ENCODE measurements around the gene OR4F6. TPM values are rescaled to one million over a fixed set of nuclear protein-coding genes. Genes with fewer than 3 reads are reported as not detected.
"Not testable (repeated sequence)": the region's sequence is repeated elsewhere in the genome, so short reads cannot be mapped to it uniquely, and the experiment has no call there.

The OR4F6 gene, protein sequence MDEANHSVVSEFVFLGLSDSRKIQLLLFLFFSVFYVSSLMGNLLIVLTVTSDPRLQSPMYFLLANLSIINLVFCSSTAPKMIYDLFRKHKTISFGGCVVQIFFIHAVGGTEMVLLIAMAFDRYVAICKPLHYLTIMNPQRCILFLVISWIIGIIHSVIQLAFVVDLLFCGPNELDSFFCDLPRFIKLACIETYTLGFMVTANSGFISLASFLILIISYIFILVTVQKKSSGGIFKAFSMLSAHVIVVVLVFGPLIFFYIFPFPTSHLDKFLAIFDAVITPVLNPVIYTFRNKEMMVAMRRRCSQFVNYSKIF
- not detected for total RNA-seq

DNA sequence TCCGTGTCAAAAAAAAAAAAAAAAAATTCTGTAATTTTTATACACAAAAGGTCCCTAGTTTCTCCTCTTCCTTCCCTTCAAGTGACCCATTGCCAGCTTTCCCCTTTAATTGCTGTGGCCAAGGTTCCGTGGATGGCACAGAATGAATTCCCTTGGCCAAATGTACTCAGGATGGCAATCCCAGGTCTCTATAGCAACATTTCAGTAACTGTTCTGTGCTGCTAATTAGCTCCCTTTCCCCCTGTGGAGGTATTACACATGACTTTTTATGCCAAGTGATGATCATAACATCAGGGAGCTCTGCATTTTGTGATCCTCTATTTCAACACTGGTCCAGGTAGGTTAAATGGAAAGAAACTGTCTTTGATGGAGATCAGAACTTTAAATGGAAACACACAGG, at the start of gene OR4F6:
OR4F6 (plus strand) TSS at position 301 of the 400 bp plus-strand sequence. CDS start 2,211 bp downstream, outside the sequence.
- Histone ChIP-seq H3K36me3 (no peaks in the 10 kb centered on the region), H3K27me3 (peaks cover 3% of the 10 kb centered on the region), H3K9me3 (no peaks in the 10 kb centered on the region), H3K27ac (no peak within 1 kb of the TSS), H3K4me1 (no peaks in the 10 kb centered on the region), H3K4me3 (no peak within 1 kb of the TSS)
- TF ChIP-seq POLR2A (IDR thresholded peaks at IDR 0.05), result no peak
- no peak for TF ChIP-seq POLR2AphosphoS5 (IDR thresholded peaks at IDR 0.05)
- TF ChIP-seq, protein P1, sequence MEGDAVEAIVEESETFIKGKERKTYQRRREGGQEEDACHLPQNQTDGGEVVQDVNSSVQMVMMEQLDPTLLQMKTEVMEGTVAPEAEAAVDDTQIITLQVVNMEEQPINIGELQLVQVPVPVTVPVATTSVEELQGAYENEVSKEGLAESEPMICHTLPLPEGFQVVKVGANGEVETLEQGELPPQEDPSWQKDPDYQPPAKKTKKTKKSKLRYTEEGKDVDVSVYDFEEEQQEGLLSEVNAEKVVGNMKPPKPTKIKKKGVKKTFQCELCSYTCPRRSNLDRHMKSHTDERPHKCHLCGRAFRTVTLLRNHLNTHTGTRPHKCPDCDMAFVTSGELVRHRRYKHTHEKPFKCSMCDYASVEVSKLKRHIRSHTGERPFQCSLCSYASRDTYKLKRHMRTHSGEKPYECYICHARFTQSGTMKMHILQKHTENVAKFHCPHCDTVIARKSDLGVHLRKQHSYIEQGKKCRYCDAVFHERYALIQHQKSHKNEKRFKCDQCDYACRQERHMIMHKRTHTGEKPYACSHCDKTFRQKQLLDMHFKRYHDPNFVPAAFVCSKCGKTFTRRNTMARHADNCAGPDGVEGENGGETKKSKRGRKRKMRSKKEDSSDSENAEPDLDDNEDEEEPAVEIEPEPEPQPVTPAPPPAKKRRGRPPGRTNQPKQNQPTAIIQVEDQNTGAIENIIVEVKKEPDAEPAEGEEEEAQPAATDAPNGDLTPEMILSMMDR (IDR thresholded peaks at IDR 0.05), result no peak
- TF ChIP-seq EP300 (IDR thresholded peaks at IDR 0.05), result no peak
- whole genome bisulfite sequencing, result 86% methylated on average over 2 of the region's 2 CpGs
- DNase-seq (ENCODE audit: low spot score in 2 of 2), result no peak

DNA sequence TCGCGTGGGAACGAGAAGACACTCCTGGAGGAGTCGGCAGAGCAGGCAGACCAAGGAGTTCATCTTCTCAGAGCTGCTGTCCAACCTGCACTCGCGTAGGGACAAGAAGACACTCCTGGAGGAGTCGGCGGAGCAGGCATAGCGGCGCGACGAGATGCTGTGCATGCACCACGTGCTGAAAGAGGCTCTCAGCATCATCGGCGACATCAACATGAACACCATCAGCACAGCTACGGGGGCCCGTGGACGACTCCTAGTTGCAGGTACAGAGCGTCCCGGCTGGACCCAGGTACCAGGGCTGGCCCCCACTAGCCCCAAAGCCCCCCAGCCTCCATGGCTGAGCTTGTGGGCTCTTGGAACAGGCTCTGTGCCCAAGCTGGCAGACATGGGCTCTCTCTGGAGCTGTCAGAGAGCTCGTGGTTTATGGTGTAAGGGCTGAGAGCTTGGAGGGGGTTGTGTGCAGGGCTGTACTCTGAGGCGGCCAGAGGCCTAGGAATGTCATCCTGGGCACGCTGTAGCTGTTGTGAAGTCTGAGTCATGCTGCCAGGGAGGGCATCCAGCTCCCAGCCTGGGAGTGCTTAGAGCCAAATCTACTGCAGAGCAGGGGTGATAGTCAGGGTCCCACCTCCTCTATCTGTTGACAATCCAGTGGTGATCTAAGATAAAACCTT, 38.5 kb upstream of the OR4F6 start:
- H3K27me3 ChIP-seq; H3K27ac ChIP-seq; DNase-seq (ENCODE audit: low spot score in 2 of 2); H3K4me3 ChIP-seq; H3K36me3 ChIP-seq; H3K9me3 ChIP-seq; H3K4me1 ChIP-seq: not testable (repeated sequence)
- WGBS, result 86% methylated on average over 14 of the region's 23 CpGs

DNA sequence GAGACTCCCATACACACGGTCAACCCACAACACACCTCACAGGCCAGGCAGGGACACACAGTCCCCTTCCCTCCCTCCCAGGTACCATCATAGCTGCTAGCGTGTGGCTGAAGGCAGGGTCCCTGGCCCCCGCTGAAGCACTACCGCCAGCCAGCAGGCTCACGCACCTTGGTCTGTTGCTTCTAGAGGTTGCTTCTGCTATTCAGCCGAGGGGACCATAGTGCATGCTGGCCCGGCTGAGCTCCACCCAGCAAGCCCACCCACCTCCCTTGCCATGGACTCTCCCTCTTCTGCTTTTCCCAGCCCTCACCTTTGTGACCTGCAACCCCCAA, 38.0 kb upstream of the OR4F6 start:
- not testable (repeated sequence) for H3K4me3 ChIP-seq; H3K4me1 ChIP-seq; H3K9me3 ChIP-seq; H3K27ac ChIP-seq; H3K27me3 ChIP-seq; DNase-seq (ENCODE audit: low spot score in 2 of 2); H3K36me3 ChIP-seq
- 86% methylated on average over 6 of the region's 7 CpGs for WGBS

DNA sequence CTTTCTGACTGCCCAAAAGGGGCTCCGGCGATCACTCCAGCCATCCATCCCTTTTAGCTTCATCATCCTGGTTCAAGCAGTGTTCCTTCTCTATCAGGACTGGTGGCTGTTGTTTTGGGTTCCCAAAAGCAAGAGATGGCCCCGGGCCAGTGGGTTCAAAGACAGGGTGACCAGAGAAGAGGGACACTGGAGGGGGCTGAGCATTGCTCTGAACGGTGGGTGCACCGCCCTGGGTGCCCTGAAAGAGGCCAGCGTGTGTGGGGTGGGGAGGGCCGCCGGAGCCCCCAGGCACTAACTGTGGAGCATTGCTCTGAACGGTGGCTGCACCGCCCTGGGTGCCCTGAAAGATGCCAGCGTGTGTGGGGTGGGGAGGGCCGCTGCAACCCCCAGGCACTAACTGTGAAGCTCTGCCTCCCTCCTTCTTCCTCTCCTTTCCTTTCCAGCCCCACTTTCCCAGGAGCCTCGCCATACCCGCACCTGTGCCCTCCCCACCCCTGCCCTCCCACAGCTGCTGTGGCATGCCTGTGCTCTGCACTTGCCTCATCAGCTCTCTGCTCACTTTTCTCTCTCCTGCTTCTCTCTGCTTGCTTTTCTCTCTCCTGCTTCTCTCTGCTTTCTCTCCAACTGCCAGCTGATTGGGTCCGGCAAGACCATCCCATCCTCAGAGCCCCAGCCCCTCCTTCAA, 37.4 kb upstream of the OR4F6 start:
- Histone ChIP-seq H3K9me3 (no peaks in the 10 kb centered on the region), H3K4me3 (no peak overlapping the region), H3K4me1 (no peaks in the 10 kb centered on the region), H3K27me3 (no peaks in the 10 kb centered on the region), H3K36me3 (no peaks in the 10 kb centered on the region), H3K27ac (no peak overlapping the region)
- WGBS, result 94% methylated on average over 15 of the region's 15 CpGs
- TF ChIP-seq POLR2A (IDR thresholded peaks at IDR 0.05) (no peak), EP300 (IDR thresholded peaks at IDR 0.05) (no peak), POLR2AphosphoS5 (IDR thresholded peaks at IDR 0.05) (no peak)
- TF ChIP-seq, protein P1 (IDR thresholded peaks at IDR 0.05), result no peak
- no peak for DNase-seq (ENCODE audit: low spot score in 2 of 2)

DNA sequence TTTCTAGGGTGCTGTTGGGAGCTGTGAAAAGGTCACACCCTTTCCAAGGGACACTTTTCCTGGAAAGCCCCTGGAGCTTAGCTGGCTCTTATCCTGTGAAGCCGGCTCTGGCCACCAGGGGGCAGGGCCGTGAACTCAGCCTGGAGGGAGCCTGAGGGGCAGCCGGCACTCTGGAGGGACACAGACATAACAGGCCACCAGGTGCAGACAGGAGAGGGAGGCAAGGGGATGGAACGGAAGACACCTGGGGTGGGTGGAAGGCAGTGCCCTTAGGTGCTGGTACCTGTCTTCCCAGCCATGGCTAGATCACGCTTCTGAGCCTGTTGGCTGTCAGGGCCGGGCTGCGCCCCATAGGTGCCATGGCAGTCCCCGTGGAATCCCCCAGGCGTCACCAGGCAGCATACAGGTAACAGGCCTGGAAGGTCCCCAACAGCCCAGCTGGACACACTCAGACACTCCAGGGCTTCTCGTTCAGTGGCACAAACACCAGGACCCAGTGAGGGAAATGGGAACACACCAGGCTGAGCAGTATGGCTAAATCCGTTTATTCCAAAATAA, 36.1 kb upstream of the OR4F6 start:
- not testable (repeated sequence) for H3K27me3 ChIP-seq
- WGBS, result 90% methylated on average over 5 of the region's 11 CpGs

DNA sequence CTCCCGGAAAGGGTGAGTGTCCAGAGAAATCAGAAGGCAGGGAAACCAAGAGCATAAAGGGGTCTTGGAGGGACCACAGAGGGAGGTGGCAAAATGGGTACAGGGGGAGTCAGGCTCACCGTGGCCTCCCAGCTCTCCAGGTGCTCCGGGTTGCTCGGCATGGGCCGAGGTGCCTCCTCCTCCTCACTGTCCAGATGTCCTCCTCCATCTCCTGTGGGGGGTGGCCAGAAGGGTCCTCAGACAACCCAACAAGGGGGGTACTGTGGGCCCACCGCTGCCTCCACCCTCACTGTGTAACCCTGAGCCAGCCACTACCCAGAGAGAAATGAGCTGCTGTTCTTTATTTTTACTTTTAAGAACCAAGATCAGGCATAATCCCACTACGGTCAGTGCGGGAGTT, 30.4 kb upstream of the OR4F6 start:
- H3K27me3 ChIP-seq, result no peaks in the 10 kb centered on the region
- no peak for DNase-seq (ENCODE audit: low spot score in 2 of 2)
- no peak overlapping the region for H3K27ac ChIP-seq
- no peaks in the 10 kb centered on the region for H3K36me3 ChIP-seq
- H3K4me3 ChIP-seq, result no peak overlapping the region
- TF ChIP-seq, protein P1 (IDR thresholded peaks at IDR 0.05), result no peak
- TF ChIP-seq POLR2A (IDR thresholded peaks at IDR 0.05), result no peak
- no peak for TF ChIP-seq EP300 (IDR thresholded peaks at IDR 0.05)
- TF ChIP-seq POLR2AphosphoS5 (IDR thresholded peaks at IDR 0.05), result no peak
- H3K9me3 ChIP-seq, result no peaks in the 10 kb centered on the region
- no peaks in the 10 kb centered on the region for H3K4me1 ChIP-seq
- WGBS, result 91% methylated on average over 7 of the region's 8 CpGs

More for the DNA sequence above, 36.1 kb upstream of the OR4F6 start:
- DNase-seq (ENCODE audit: low spot score in 2 of 2); H3K4me1 ChIP-seq; H3K27ac ChIP-seq; H3K36me3 ChIP-seq; H3K9me3 ChIP-seq; H3K4me3 ChIP-seq: not testable (repeated sequence)

Data from suprapubic skin (tissue), 4 donors.